AG09319 (cell line): ENCODE measurements around the gene SLC6A19.

ENCODE experiments used
- DNase-seq: peaks from one replicate; pipeline ENCODE4 v3.0.0-alpha.2; 2010; ENCODE audit warnings: low read depth; ENCODE audit errors: extremely low read depth
- CTCF ChIP-seq: IDR thresholded peaks from 2 replicates; pipeline ENCODE4 v1.5.1; 2011; ENCODE audit warnings: low read depth, mild to moderate bottlenecking, inconsistent platforms, low read length, moderate library complexity

Gene SLC6A19

GRCh38 chr5:1162276-1162675 lies 39.1 kb upstream of the SLC6A19 start:
- no peak for DNase-seq

GRCh38 chr5:1162751-1163150 lies 38.6 kb upstream of the SLC6A19 start:
- TF ChIP-seq CTCF: no peak
- DNase-seq: no peak

More at GRCh38 chr5:1162276-1162675, 39.1 kb upstream of the SLC6A19 start:
- TF ChIP-seq CTCF: no peak

- DNase-seq: no peak
- no peak for TF ChIP-seq CTCF
These were observed 38.0 kb upstream of the SLC6A19 start for GRCh38 chr5:1163366-1163765.

- no peak for DNase-seq
- no peak for TF ChIP-seq CTCF
These were observed 37.5 kb upstream of the SLC6A19 start for GRCh38 chr5:1163879-1164278.

- TF ChIP-seq CTCF: no peak
- DNase-seq: no peak
These were observed 36.4 kb upstream of the SLC6A19 start for GRCh38 chr5:1164696-1165630.

GRCh38 chr5:1165864-1166263 lies 35.5 kb upstream of the SLC6A19 start:
- no peak for TF ChIP-seq CTCF
- no peak for DNase-seq

GRCh38 chr5:1166370-1166769 lies 35.0 kb upstream of the SLC6A19 start:
- no peak for TF ChIP-seq CTCF
- DNase-seq: no peak
